ACC112 (cell line): ENCODE measurements around the gene ISCA1.
A peak's percentile ranks its signal among the peaks of the same experiment; 100 is the strongest.

Source experiments
- H2AFZ ChIP-seq: fragments of 200-600 bp; sonication (generic); one replicate; pipeline ENCODE4 v1.6.0; 2017; ENCODE audit warnings: antibody characterized with exemption, low read length; ENCODE audit not compliant: unreplicated experiment
- H3K27ac ChIP-seq: fragments of 200-600 bp; sonication (generic); 2 replicates; pipeline ENCODE4 v1.5.1; 2014; ENCODE audit warnings: low read depth, mild to moderate bottlenecking, antibody characterized with exemption, low read length, moderate library complexity
- H3K27me3 ChIP-seq: fragments of 200-600 bp; sonication (generic); 2 replicates; pipeline ENCODE4 v1.6.1; 2014; ENCODE audit warnings: mild to moderate bottlenecking, antibody characterized with exemption, low read length, moderate library complexity, mixed read lengths; ENCODE audit not compliant: insufficient read depth
- H3K36me3 ChIP-seq: fragments of 200-600 bp; sonication (generic); 2 replicates; pipeline ENCODE4 v1.6.1; 2016; ENCODE audit warnings: mild to moderate bottlenecking, antibody characterized with exemption, low read length, moderate library complexity, mixed read lengths; ENCODE audit not compliant: insufficient read depth
- H3K4me1 ChIP-seq: fragments of 200-600 bp; sonication (generic); one replicate; pipeline ENCODE4 v1.6.1; 2016; ENCODE audit warnings: low read length, mixed read lengths; ENCODE audit not compliant: insufficient read depth, unreplicated experiment, control insufficient read depth
- H3K4me3 ChIP-seq: fragments of 200-600 bp; sonication (generic); 2 replicates; pipeline ENCODE4 v1.5.1; 2014; ENCODE audit warnings: mild to moderate bottlenecking, low read depth, low read length
- H3K79me2 ChIP-seq: fragments of 200-600 bp; sonication (generic); one replicate; pipeline ENCODE4 v1.6.0; 2016; ENCODE audit warnings: low read length; ENCODE audit not compliant: control insufficient read depth, unreplicated experiment, insufficient read depth

ISCA1 gene

GRCh38 chr9:86286278-86286677, 3.9 kb upstream of the ISCA1 start:
- H3K79me2 ChIP-seq = peaks cover 6% of the 10 kb centered on the region
- H3K36me3 ChIP-seq = no peaks in the 10 kb centered on the region
- no peak overlapping the region for H3K27ac ChIP-seq
- peaks cover 7% of the 10 kb centered on the region for H3K4me1 ChIP-seq
- H2AFZ ChIP-seq = no peak overlapping the region
- H3K27me3 ChIP-seq = no peaks in the 10 kb centered on the region
- H3K4me3 ChIP-seq = no peak overlapping the region

GRCh38 chr9:86285261-86285660, 2.9 kb upstream of the ISCA1 start:
- peaks cover 15% of the 10 kb centered on the region for H3K4me1 ChIP-seq
- H3K27me3 ChIP-seq = no peaks in the 10 kb centered on the region

GRCh38 chr9:86282979-86283535, 719 bp upstream of the ISCA1 start:
- 0 out of 2 replicates have a peak, but pooled peaks cover 6% of the 10 kb centered on the region for H3K36me3 ChIP-seq
- H3K27ac ChIP-seq = peak overlapping the region; percentile 90
- peak overlapping the region; percentile 86 for H2AFZ ChIP-seq
- H3K27me3 ChIP-seq = no peaks in the 10 kb centered on the region
- peak overlapping the region; percentile 95 for H3K4me3 ChIP-seq
- H3K4me1 ChIP-seq = peaks cover 15% of the 10 kb centered on the region
- peaks cover 33% of the 10 kb centered on the region for H3K79me2 ChIP-seq

More at GRCh38 chr9:86285261-86285660, 2.9 kb upstream of the ISCA1 start:
- Histone ChIP-seq H3K36me3 (no peaks in the 10 kb centered on the region), H2AFZ (no peak overlapping the region), H3K4me3 (no peak overlapping the region), H3K79me2 (peaks cover 14% of the 10 kb centered on the region), H3K27ac (no peak overlapping the region)

DNA sequence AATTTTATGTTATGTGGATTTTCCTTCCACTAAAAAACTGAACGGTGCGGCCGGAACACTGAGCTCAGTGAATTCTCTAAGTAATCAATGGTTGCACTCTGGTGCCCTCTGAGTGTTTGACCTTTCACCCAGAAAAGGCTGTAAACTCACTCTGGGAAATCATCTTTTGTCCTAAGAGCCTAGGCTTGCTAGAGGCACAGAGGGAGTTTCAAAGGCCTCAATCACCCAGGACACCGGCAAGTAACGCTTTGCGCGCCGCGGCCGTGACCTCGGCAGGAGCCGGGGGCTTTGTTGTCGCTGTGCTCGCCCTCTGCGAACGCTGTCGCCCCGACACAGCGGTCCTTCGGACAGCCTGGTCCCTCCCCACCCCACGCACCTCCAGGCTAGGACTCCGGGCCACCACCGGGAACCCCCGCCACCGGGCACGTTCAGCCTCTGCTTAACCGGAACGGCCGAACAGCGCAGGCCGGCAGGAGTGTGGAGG, 703 bp downstream of the ISCA1 start:
- Histone ChIP-seq H3K79me2 (peaks cover 45% of the 10 kb centered on the region), H3K4me3 (peak overlapping the region; percentile 95), H2AFZ (peak overlapping the region; percentile 87), H3K36me3 (0 out of 2 replicates have a peak, but pooled peaks cover 6% of the 10 kb centered on the region), H3K4me1 (peaks cover 15% of the 10 kb centered on the region), H3K27ac (peak overlapping the region; percentile 90), H3K27me3 (no peaks in the 10 kb centered on the region)

DNA sequence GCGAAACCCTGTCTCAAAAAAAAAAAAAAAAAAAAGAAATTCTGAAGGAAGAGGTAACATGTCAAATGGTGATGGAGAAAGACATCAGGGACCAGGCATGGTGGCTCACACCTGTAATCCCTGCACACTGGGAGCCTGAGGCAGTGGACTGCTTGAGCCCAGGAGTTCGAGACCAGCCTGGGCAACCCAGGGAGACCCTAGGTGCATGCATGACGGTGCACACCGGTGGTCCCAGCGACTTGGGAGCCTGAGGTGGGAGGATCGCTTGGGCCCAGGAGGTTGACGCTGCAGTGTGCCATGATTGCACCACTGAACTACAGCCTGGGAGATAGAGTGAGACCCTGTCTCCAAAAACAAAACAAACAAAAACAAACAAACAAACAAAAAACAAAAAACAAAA, 1.8 kb downstream of the ISCA1 start:
- peak overlapping the region; percentile 95 for H3K4me3 ChIP-seq
- H3K27ac ChIP-seq = no peak overlapping the region
- no peak overlapping the region for H2AFZ ChIP-seq
- 0 out of 2 replicates have a peak, but pooled peaks cover 6% of the 10 kb centered on the region for H3K36me3 ChIP-seq
- H3K4me1 ChIP-seq = peaks cover 15% of the 10 kb centered on the region
- H3K27me3 ChIP-seq = no peaks in the 10 kb centered on the region
- peaks cover 50% of the 10 kb centered on the region for H3K79me2 ChIP-seq

DNA sequence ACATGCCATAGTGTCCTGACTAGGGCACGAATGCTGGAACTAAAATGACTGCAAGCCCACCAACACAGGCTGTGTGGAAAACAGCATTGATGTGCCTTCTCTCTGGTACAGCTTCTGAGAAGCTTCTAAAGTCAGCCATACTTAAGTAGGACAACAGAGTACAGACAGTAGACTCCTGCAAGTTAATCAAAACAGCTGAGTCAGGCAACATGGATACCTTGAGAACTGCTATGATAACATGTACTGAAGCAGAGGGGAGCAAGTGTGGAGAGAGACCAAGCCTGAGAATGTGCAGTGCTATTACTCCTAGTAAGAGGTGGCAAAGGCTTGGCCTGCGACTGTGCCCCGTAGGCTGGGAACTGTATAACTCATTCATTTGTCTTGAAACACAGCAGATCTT, 2.5 kb downstream of the ISCA1 start:
- Histone ChIP-seq H2AFZ (no peak overlapping the region), H3K4me3 (no peak overlapping the region), H3K27ac (no peak overlapping the region), H3K36me3 (0 out of 2 replicates have a peak, but pooled peaks cover 6% of the 10 kb centered on the region), H3K79me2 (peaks cover 56% of the 10 kb centered on the region), H3K4me1 (peaks cover 15% of the 10 kb centered on the region), H3K27me3 (no peaks in the 10 kb centered on the region)

DNA sequence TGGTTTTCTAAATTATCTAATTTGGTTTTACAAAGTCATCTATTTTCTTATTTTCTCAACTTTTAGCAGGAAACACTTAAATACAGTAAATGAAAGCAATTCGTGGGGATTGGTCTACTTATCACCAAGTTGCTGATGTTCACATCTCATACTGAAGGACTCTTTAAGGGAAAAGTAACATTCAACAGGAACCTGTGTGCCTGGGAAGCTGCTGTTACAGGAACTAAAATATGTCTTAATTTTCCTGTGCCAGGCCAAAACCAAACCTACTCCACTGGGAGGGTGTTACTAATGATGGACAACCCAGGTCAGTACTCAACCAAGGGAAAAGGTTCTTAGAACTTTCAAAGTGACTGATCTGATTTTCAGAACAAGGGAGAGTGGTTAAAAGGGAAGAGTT, 5.3 kb downstream of the ISCA1 start:
- no peak overlapping the region for H2AFZ ChIP-seq
- H3K27me3 ChIP-seq = no peaks in the 10 kb centered on the region
- H3K36me3 ChIP-seq = peaks cover 23% of the 10 kb centered on the region
- no peak overlapping the region for H3K27ac ChIP-seq
- peaks cover 8% of the 10 kb centered on the region for H3K4me1 ChIP-seq
- peaks cover 66% of the 10 kb centered on the region for H3K79me2 ChIP-seq
- H3K4me3 ChIP-seq = no peak overlapping the region

- Histone ChIP-seq H2AFZ (no peak overlapping the region), H3K4me3 (no peak overlapping the region), H3K27ac (no peak overlapping the region), H3K79me2 (peaks cover 66% of the 10 kb centered on the region), H3K36me3 (peaks cover 35% of the 10 kb centered on the region), H3K27me3 (no peaks in the 10 kb centered on the region), H3K4me1 (peaks cover 5% of the 10 kb centered on the region)
These were observed 6.4 kb downstream of the ISCA1 start for GRCh38 chr9:86275962-86276361.

- Histone ChIP-seq H3K4me3 (no peak overlapping the region), H3K27ac (no peak overlapping the region), H3K79me2 (peaks cover 59% of the 10 kb centered on the region), H3K27me3 (no peaks in the 10 kb centered on the region), H2AFZ (no peak overlapping the region), H3K4me1 (no peaks in the 10 kb centered on the region), H3K36me3 (peaks cover 35% of the 10 kb centered on the region)
These were observed 7.3 kb downstream of the ISCA1 start for GRCh38 chr9:86274821-86275643.

GRCh38 chr9:86272221-86272620, 10.1 kb downstream of the ISCA1 start:
- peaks cover 36% of the 10 kb centered on the region for H3K79me2 ChIP-seq

More at GRCh38 chr9:86272221-86272620, 10.1 kb downstream of the ISCA1 start:
- H3K4me1 ChIP-seq = no peaks in the 10 kb centered on the region
- peaks cover 29% of the 10 kb centered on the region for H3K36me3 ChIP-seq
- no peak overlapping the region for H3K4me3 ChIP-seq
- H3K27ac ChIP-seq = no peak overlapping the region
- H3K27me3 ChIP-seq = no peaks in the 10 kb centered on the region
- no peak overlapping the region for H2AFZ ChIP-seq
